ENCODE measurements around the gene C5orf34. TPM values are rescaled to one million over a fixed set of nuclear protein-coding genes. Genes with fewer than 3 reads are reported as not detected.
"Not testable (repeated sequence)": the region's sequence is repeated elsewhere in the genome, so short reads cannot be mapped to it uniquely, and the experiment has no call there.

The C5orf34 gene
- total and polyA plus RNA-seq, 2 of the 4 experiments (the other 2 are of a cell fraction) = 3.3 to 6.1 TPM

DNA sequence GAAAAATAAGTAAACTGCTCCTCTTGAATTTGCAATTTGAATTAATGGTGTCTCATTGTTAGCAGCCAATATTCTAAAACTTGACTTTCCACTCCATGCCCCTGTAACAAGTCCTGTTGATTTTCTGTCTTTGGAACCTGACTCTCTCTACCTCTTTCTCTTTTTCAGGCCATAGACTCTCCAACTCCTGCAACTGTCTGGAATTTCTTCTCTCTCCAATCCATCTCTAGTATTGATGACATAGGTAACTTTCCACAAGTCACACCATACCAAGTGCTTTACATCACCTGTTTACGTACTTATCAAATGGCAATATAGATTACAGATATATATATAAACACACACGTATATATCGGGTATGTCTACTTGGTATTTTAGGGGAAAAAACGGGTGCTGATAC is 923 bp downstream of the C5orf34 start:
- peak overlapping the region; percentile 52; the same call in 1 of the 2 replicates for H3K9ac ChIP-seq (ENCODE audit: low read depth, low read length)
- H3K23ac ChIP-seq (ENCODE audit: low read depth, low read length) = peak overlapping the region; percentile 6; the same call in 1 of the 2 replicates
- peak overlapping the region; percentile 19 to 86; a peak in 1 of 4 replicates for H4K8ac ChIP-seq (ENCODE audit: low read depth in 2 of 2, low read length in 2 of 2)
- H3K36me3 ChIP-seq (ENCODE audit: control insufficient read depth, insufficient read depth, low read length) = no peaks in the 10 kb centered on the region; the same call in 1 of the 2 replicates
- TF ChIP-seq, protein P1, sequence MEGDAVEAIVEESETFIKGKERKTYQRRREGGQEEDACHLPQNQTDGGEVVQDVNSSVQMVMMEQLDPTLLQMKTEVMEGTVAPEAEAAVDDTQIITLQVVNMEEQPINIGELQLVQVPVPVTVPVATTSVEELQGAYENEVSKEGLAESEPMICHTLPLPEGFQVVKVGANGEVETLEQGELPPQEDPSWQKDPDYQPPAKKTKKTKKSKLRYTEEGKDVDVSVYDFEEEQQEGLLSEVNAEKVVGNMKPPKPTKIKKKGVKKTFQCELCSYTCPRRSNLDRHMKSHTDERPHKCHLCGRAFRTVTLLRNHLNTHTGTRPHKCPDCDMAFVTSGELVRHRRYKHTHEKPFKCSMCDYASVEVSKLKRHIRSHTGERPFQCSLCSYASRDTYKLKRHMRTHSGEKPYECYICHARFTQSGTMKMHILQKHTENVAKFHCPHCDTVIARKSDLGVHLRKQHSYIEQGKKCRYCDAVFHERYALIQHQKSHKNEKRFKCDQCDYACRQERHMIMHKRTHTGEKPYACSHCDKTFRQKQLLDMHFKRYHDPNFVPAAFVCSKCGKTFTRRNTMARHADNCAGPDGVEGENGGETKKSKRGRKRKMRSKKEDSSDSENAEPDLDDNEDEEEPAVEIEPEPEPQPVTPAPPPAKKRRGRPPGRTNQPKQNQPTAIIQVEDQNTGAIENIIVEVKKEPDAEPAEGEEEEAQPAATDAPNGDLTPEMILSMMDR (conservative IDR thresholded peaks at IDR 0.05; ENCODE audit: low read depth, low read length) = no peak
- no peaks in the 10 kb centered on the region for H3K9me1 ChIP-seq (ENCODE audit: insufficient read depth, low read length)
- H4K91ac ChIP-seq (ENCODE audit: insufficient read depth, low read depth, low read length) = no peak overlapping the region
- no peak overlapping the region for H2BK20ac ChIP-seq (ENCODE audit: low read depth, low read length)
- H2AFZ ChIP-seq (replicated peaks; ENCODE audit: low read length, poor library complexity) = no peak overlapping the region
- H3K4me3 ChIP-seq (ENCODE audit: insufficient read depth, low read depth, low read length) = peak overlapping the region; percentile 67
- no peak overlapping the region for H4K5ac ChIP-seq (ENCODE audit: low read depth, low read length)
- peak overlapping the region; percentile 66 for H2BK5ac ChIP-seq (ENCODE audit: low read depth, low read length, poor library complexity, severe bottlenecking)
- no peaks in the 10 kb centered on the region; the same call in 1 of the 2 replicates for H4K20me1 ChIP-seq (ENCODE audit: insufficient read depth, low read length)
- intact Hi-C loops (cut with micrococcal nuclease) (loop anchor here (2.0 to 5.0 kb wide), 2 partner anchors 29 to 562 kb away; no protein-coding TSS in a partner anchor), in situ Hi-C loops (cut with MboI; ENCODE audit: low sequenced_read_pairs) (no loop called here), dilution Hi-C loops (cut with HindIII; ENCODE audit: low sequenced_read_pairs, unreplicated experiment) (no loop called here)
- ATAC-seq (ENCODE audit: low read depth) (no peak), DNase-seq (no peak)
- no peak overlapping the region for H3K27ac ChIP-seq (ENCODE audit: insufficient read depth, low read length)
- no TSS peak for BruUV-seq (replicated peaks)
- H3K27me3 ChIP-seq (ENCODE audit: control insufficient read depth, insufficient read depth, low read length) = no peaks in the 10 kb centered on the region
- no peak overlapping the region for H2BK15ac ChIP-seq (ENCODE audit: low read depth, low read length)
- no peak overlapping the region for H3K4ac ChIP-seq (ENCODE audit: low read depth, low read length)
- peak overlapping the region; percentile 87 for H3K4me2 ChIP-seq (ENCODE audit: low read depth, low read length)
- no CpG with 5 or more reads among the region's 4 CpGs for WGBS, 2 experiments (ENCODE audit: extremely low coverage in 2 of 2, insufficient read length in 1 of 2)
- CTCF ChIA-PET = no interaction called here
- no peak overlapping the region for H3K56ac ChIP-seq (ENCODE audit: extremely low read depth, insufficient read depth, low read length)
- H3K9me3 ChIP-seq (ENCODE audit: control insufficient read depth, insufficient read depth, low read length) = no peaks in the 10 kb centered on the region
- no peak overlapping the region for H2AK9ac ChIP-seq (replicated peaks; ENCODE audit: low read depth, low read length, poor library complexity)
- H3K79me1 ChIP-seq (ENCODE audit: low read depth in 1 of 2, low read length in 2 of 2) = peaks cover 12 to 20% of the 10 kb centered on the region in 2 experiments
- H3K18ac ChIP-seq (ENCODE audit: low read depth, low read length) = no peak overlapping the region
- POLR2A ChIA-PET (ENCODE audit: unreplicated experiment) = no interaction called here
- no peak overlapping the region for H2AK5ac ChIP-seq (ENCODE audit: low read depth, low read length)
- H3K14ac ChIP-seq (replicated peaks; ENCODE audit: low read depth, low read length) = no peak overlapping the region; the same call in 1 of the 2 replicates
- no peak overlapping the region for H2BK120ac ChIP-seq (ENCODE audit: low read depth, low read length)
- H3K4me1 ChIP-seq (ENCODE audit: control insufficient read depth, insufficient read depth, low read length) = no peaks in the 10 kb centered on the region

- CTCF ChIA-PET; H3K4ac ChIP-seq (ENCODE audit: low read depth, low read length); H3K4me2 ChIP-seq (ENCODE audit: low read depth, low read length); dilution Hi-C loops (cut with HindIII; ENCODE audit: low sequenced_read_pairs, unreplicated experiment); H4K91ac ChIP-seq (ENCODE audit: insufficient read depth, low read depth, low read length); H3K14ac ChIP-seq (replicated peaks; ENCODE audit: low read depth, low read length); H4K20me1 ChIP-seq (ENCODE audit: insufficient read depth, low read length); in situ Hi-C loops (cut with MboI; ENCODE audit: low sequenced_read_pairs); H2AFZ ChIP-seq (replicated peaks; ENCODE audit: low read length, poor library complexity); ATAC-seq (ENCODE audit: low read depth); H3K9ac ChIP-seq (ENCODE audit: low read depth, low read length); H3K27ac ChIP-seq (ENCODE audit: insufficient read depth, low read length); BruUV-seq (replicated peaks); H3K23ac ChIP-seq (ENCODE audit: low read depth, low read length); H2AK5ac ChIP-seq (ENCODE audit: low read depth, low read length); H3K9me3 ChIP-seq (ENCODE audit: control insufficient read depth, insufficient read depth, low read length); H3K36me3 ChIP-seq (ENCODE audit: control insufficient read depth, insufficient read depth, low read length); H2BK5ac ChIP-seq (ENCODE audit: low read depth, low read length, poor library complexity, severe bottlenecking); H3K4me3 ChIP-seq (ENCODE audit: insufficient read depth, low read depth, low read length); H3K18ac ChIP-seq (ENCODE audit: low read depth, low read length); POLR2A ChIA-PET (ENCODE audit: unreplicated experiment); DNase-seq; H3K56ac ChIP-seq (ENCODE audit: extremely low read depth, insufficient read depth, low read length); H3K27me3 ChIP-seq (ENCODE audit: control insufficient read depth, insufficient read depth, low read length); H3K4me1 ChIP-seq (ENCODE audit: control insufficient read depth, insufficient read depth, low read length); H2BK120ac ChIP-seq (ENCODE audit: low read depth, low read length); H2BK15ac ChIP-seq (ENCODE audit: low read depth, low read length); H3K9me1 ChIP-seq (ENCODE audit: insufficient read depth, low read length); H4K8ac ChIP-seq (ENCODE audit: low read depth in 2 of 2, low read length in 2 of 2); H4K5ac ChIP-seq (ENCODE audit: low read depth, low read length); H2BK20ac ChIP-seq (ENCODE audit: low read depth, low read length); H2AK9ac ChIP-seq (replicated peaks; ENCODE audit: low read depth, low read length, poor library complexity): not testable (repeated sequence)
- peaks cover 15 to 18% of the 10 kb centered on the region in 2 experiments for H3K79me1 ChIP-seq (ENCODE audit: low read depth in 1 of 2, low read length in 2 of 2)
- 100% methylated on average over 14 of the region's 36 CpGs; no CpG with 5 or more reads in 1 of the 2 experiments for WGBS, 2 experiments (ENCODE audit: extremely low coverage in 2 of 2, insufficient read length in 1 of 2)
- intact Hi-C loops (cut with micrococcal nuclease) = loop anchor here (5.0 kb wide), 1 partner anchor 559 kb away; no protein-coding TSS in a partner anchor
Observed at GRCh38 chr5:43511062-43511461, 3.9 kb downstream of the C5orf34 start.

Data from IMR-90 (cell line).